GM23248 (cell line): ENCODE data around the gene EFCAB5.
"Not testable (repeated sequence)": the region's sequence is repeated elsewhere in the genome, so short reads cannot be mapped to it uniquely, and the experiment has no call there.

ENCODE experiments used
- EZH2 ChIP-seq: fragments of 200-600 bp; sonication (generic); IDR thresholded peaks from 2 replicates; pipeline ENCODE4 v1.6.1; 2018; ENCODE audit warnings: antibody characterized with exemption, mild to moderate bottlenecking; ENCODE audit not compliant: insufficient read depth, poor library complexity, severe bottlenecking
- EZH2phosphoT487 ChIP-seq: fragments of 200-600 bp; sonication (generic); IDR thresholded peaks from 2 replicates; pipeline ENCODE4 v1.6.1; 2018; ENCODE audit warnings: antibody characterized with exemption, moderate library complexity, mild to moderate bottlenecking, low read depth; ENCODE audit not compliant: insufficient read depth

DNA sequence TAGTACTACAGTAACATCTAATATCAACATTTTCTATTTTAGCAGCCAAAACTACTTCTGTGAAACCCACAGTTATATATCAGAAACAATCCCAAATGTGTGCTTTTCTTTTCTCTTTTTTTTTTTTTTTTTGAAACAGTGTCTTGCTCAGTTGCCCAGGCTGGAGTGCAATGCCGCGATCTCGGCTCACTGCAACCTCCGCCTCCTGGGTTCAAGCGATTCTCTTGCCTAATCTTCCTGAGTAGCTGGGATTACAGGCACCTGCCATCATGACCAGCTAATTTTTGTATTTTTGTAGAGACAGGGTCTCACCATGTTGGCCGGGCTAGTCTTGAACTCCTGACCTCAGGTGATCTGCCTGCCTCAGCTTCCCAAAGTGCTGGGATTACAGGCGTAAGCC is 177.2 kb downstream of the EFCAB5 start:
- TF ChIP-seq EZH2phosphoT487, EZH2: not testable (repeated sequence)
